Right ventricle myocardium inferior (tissue), 1 donor: ENCODE results near the gene RBM3. TPM values are rescaled to one million over a fixed set of nuclear protein-coding genes. Genes with fewer than 3 reads are reported as not detected.

Experiments used
- ATAC-seq: fragments of 200-7000 bp; cut with Tn5 transposase; one replicate; pipeline ENCODE4 v1.9.1; 2020; ENCODE audit warnings: mild to moderate bottlenecking, moderate library complexity
- DNase-seq: peaks from one replicate; pipeline ENCODE4 v3.0.0; 2021; ENCODE audit errors: missing footprints
- intact Hi-C: fragments of 100-400 bp; cut with DNase I; formaldehyde crosslinking; loops from one replicate; pipeline ENCODE4 v1.11.0; 2022
- total RNA-seq: library from RNA; stranded (reverse); fragmentation: NEBNext Ultra II Directional; extraction: Animal tissue kit (Norgen Biotek cat#: 25700); gene quantifications from one replicate; pipeline ENCODE4 v1.2.1, GENCODE V29; 2021
- donor health status: DM: no; HTN: yes; CAD: no; lungs with severe emphysema.

RBM3 gene
- total RNA-seq, 1 donor from 2014 or later, result 113 TPM

GRCh38 chrX:48604701-48605100 is 30.4 kb downstream of the RBM3 start:
- DNase-seq, result no peak
- intact Hi-C loops, result no loop called here
- ATAC-seq, result no peak

GRCh38 chrX:48606091-48606490 is 31.8 kb downstream of the RBM3 start:
- intact Hi-C loops, result no loop called here
- no peak for DNase-seq
- peak; percentile 28 for ATAC-seq

GRCh38 chrX:48611703-48612102 is 37.4 kb downstream of the RBM3 start:
- ATAC-seq (no peak), DNase-seq (no peak)
- intact Hi-C loops, result no loop called here

- DNase-seq, result no peak
- ATAC-seq, result no peak
- intact Hi-C loops, result no loop called here
Measured at GRCh38 chrX:48613502-48614160, 39.3 kb downstream of the RBM3 start.

GRCh38 chrX:48616576-48616975 is 42.3 kb downstream of the RBM3 start:
- DNase-seq, result no peak
- intact Hi-C loops, result no loop called here
- no peak for ATAC-seq

- intact Hi-C loops, result no loop called here
- ATAC-seq (no peak), DNase-seq (no peak)
Measured at GRCh38 chrX:48617542-48618340, 43.5 kb downstream of the RBM3 start.

GRCh38 chrX:48626401-48627298 is 52.4 kb downstream of the RBM3 start:
- intact Hi-C loops, result no loop called here
- ATAC-seq (no peak), DNase-seq (no peak)

Other genes starting within 250 kb of the RBM3 start
- not detected for gene SSX3, start 217.8 kb upstream of the RBM3 start, total RNA-seq
- not detected for gene SSX4, start 190.9 kb upstream of the RBM3 start, total RNA-seq
- not detected for gene SSX4B, start 162.5 kb upstream of the RBM3 start, total RNA-seq
- 1.2 TPM for gene SLC38A5, start 104.2 kb upstream of the RBM3 start, total RNA-seq
- gene FTSJ1, start 98.3 kb upstream of the RBM3 start, total RNA-seq, result 15.7 TPM
- 13.5 TPM for gene PORCN, start 65.5 kb upstream of the RBM3 start, total RNA-seq
- 54.1 TPM for gene EBP, start 52.7 kb upstream of the RBM3 start, total RNA-seq
- 20.5 TPM for gene TBC1D25, start 34.8 kb upstream of the RBM3 start, total RNA-seq
- 170 TPM for gene WDR13, start 23.0 kb downstream of the RBM3 start, total RNA-seq
- 4.4 TPM for gene WAS, start 109.3 kb downstream of the RBM3 start, total RNA-seq
- 2.2 TPM for gene SUV39H1, start 122.2 kb downstream of the RBM3 start, total RNA-seq
- not detected for gene GLOD5, start 187.3 kb downstream of the RBM3 start, total RNA-seq
- 0.16 TPM for gene GATA1, start 212.1 kb downstream of the RBM3 start, total RNA-seq
- gene HDAC6, start 227.6 kb downstream of the RBM3 start, total RNA-seq, result 37.3 TPM